GM18951 (cell line): ENCODE data around the gene SLK.

ENCODE experiments used
- POLR2A ChIP-seq: IDR thresholded peaks from 4 replicates; pipeline ENCODE4 v1.6.1; 2011; ENCODE audit warnings: mild to moderate bottlenecking; ENCODE audit not compliant: insufficient read length, insufficient read depth; ENCODE audit errors: extremely low read depth
- in situ Hi-C: fragments of 300-500 bp; cut with MboI; formaldehyde crosslinking; loops from one replicate; pipeline ENCODE4 v1.12.0; 2022; ENCODE audit warnings: low sequenced_read_pairs, mixed read lengths, inconsistent platforms; ENCODE audit not compliant: unreplicated experiment

The SLK gene

GRCh38 chr10:103966671-103967447 lies at the start of gene SLK:
TSS of gene SLK (plus strand) at chr10:103967140. CDS start at chr10:103967746, 606 bp downstream.
- in situ Hi-C loops: no loop called here
- peak; percentile 85 for TF ChIP-seq POLR2A

GRCh38 chr10:103917302-103918052 lies 49.5 kb upstream of the SLK start:
- in situ Hi-C loops: no loop called here
- TF ChIP-seq POLR2A: no peak

- in situ Hi-C loops: no loop called here
- peak; percentile 96 for TF ChIP-seq POLR2A
Observed at GRCh38 chr10:103918053-103918846, 48.7 kb upstream of the SLK start, which contains the start of gene STN1. TSS of gene STN1 (minus strand) at chr10:103918184. CDS start at chr10:103917594, 590 bp downstream.

GRCh38 chr10:103919648-103920025 lies 47.3 kb upstream of the SLK start:
- no peak for TF ChIP-seq POLR2A
- in situ Hi-C loops: no loop called here

- in situ Hi-C loops: no loop called here
- no peak for TF ChIP-seq POLR2A
Observed at GRCh38 chr10:103921248-103921647, 45.7 kb upstream of the SLK start.

GRCh38 chr10:103921750-103922195 lies 45.2 kb upstream of the SLK start:
- in situ Hi-C loops: no loop called here
- TF ChIP-seq POLR2A: no peak

GRCh38 chr10:103922659-103923058 lies 44.3 kb upstream of the SLK start:
- no peak for TF ChIP-seq POLR2A
- in situ Hi-C loops: no loop called here

GRCh38 chr10:103923502-103923901 lies 43.4 kb upstream of the SLK start:
- in situ Hi-C loops: no loop called here
- TF ChIP-seq POLR2A: no peak

- in situ Hi-C loops: no loop called here
- no peak for TF ChIP-seq POLR2A
Observed at GRCh38 chr10:103925591-103925990, 41.3 kb upstream of the SLK start.

GRCh38 chr10:103926722-103927319 lies 40.1 kb upstream of the SLK start:
- TF ChIP-seq POLR2A: no peak
- in situ Hi-C loops: no loop called here

GRCh38 chr10:103928784-103929183 lies 38.2 kb upstream of the SLK start:
- in situ Hi-C loops: no loop called here
- no peak for TF ChIP-seq POLR2A

- in situ Hi-C loops: no loop called here
Observed at GRCh38 chr10:103929381-103929921, 37.5 kb upstream of the SLK start.

GRCh38 chr10:103930449-103930848 lies 36.5 kb upstream of the SLK start:
- TF ChIP-seq POLR2A: no peak
- in situ Hi-C loops: no loop called here

More at GRCh38 chr10:103929381-103929921, 37.5 kb upstream of the SLK start:
- TF ChIP-seq POLR2A: no peak

GRCh38 chr10:103930881-103931280 lies 36.1 kb upstream of the SLK start:
- no peak for TF ChIP-seq POLR2A
- in situ Hi-C loops: no loop called here
